AG04449 (cell line): ENCODE measurements around the gene SNN.

ENCODE experiments used
- CTCF ChIA-PET: fragments of 350-600 bp; formaldehyde crosslinking; extraction: SDS; loops from one replicate; lab custom pipeline; 2021; ENCODE audit warnings: antibody characterized with exemption; lab: Yijun Ruan, JAX
- POLR2A ChIA-PET: fragments of 400-600, 350-600 bp; formaldehyde crosslinking; extraction: SDS; loops from one replicate; lab custom pipeline; 2020; ENCODE audit warnings: antibody characterized with exemption, inconsistent platforms; lab: Yijun Ruan, JAX
- DNase-seq: peaks from one replicate; pipeline ENCODE4 v3.0.0-alpha.2; 2010; ENCODE audit warnings: low read depth, low spot score
- H3K4me3 ChIP-seq: 2 replicates; pipeline ENCODE4 v1.5.1; 2011; ENCODE audit warnings: low read depth, mild to moderate bottlenecking, control low read depth, low read length
- CTCF ChIP-seq: IDR thresholded peaks from one replicate; pipeline ENCODE4 v1.5.1; 2011; ENCODE audit warnings: mild to moderate bottlenecking, moderate library complexity, low read length, control low read depth, inconsistent platforms; ENCODE audit not compliant: insufficient read depth; ENCODE audit errors: missing control alignments

Gene SNN

GRCh38 chr16:11706180-11706742, 38.0 kb downstream of the SNN start:
- POLR2A ChIA-PET, result no interaction called here
- no peak overlapping the region for H3K4me3 ChIP-seq
- CTCF ChIA-PET, result interaction anchor here (0.9 to 2.7 kb wide), 3 partner anchors 92 to 334 kb away, joined by 4 to 11 read pairs (median 4); no protein-coding TSS in a partner anchor
- DNase-seq, result no peak
- TF ChIP-seq CTCF, result no peak

GRCh38 chr16:11707679-11708197, 39.5 kb downstream of the SNN start:
- CTCF ChIA-PET, result interaction anchor here (1.2 to 14.2 kb wide), 4 partner anchors 8 to 310 kb away, joined by 3 to 174 read pairs (median 83); no protein-coding TSS in a partner anchor
- TF ChIP-seq CTCF, result no peak

DNA sequence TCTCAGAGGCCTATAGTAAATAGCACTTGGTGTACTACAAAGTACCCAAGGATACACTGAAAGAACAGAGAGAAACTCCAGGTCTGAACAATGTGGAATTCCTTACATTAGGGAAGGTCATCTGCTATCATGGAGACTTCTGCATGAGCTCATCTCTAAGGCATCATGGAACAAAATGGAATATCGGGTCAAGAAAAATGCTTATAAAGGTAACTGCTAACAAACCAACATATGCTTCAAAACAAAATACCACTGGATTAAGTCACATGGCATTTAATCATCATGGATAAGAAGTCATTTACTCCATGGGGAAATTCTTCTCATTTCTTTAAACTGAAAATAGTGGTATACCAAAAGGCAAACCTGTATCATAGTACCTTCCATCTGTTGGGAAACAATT, 40.2 kb downstream of the SNN start:
- POLR2A ChIA-PET, result no interaction called here
- DNase-seq, result no peak
- CTCF ChIA-PET, result interaction anchor here (1.2 to 14.2 kb wide), 5 partner anchors 8 to 311 kb away, joined by 3 to 174 read pairs (median 5); no protein-coding TSS in a partner anchor
- H3K4me3 ChIP-seq, result no peak overlapping the region
- TF ChIP-seq CTCF, result no peak

More at GRCh38 chr16:11707679-11708197, 39.5 kb downstream of the SNN start:
- DNase-seq, result no peak
- no peak overlapping the region for H3K4me3 ChIP-seq
- POLR2A ChIA-PET, result no interaction called here

DNA sequence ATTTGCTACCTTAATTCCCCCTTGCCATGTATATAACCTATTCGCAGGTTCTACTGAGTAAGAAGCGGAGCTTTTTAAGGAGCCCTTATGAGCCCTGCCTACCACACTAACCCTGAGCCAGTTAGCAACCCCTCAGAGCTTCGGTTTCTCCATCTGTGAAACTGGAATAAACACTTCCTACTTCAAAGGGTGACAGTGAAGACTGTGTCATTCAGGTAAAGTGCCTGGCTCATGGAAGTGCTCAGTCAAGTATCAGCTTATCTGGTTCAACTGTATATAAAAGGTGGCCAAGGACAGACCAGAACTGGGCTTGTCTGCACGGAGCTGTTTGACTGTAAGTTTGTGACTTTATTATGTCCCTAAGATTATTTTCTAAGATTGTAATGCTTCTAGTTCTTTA, 43.4 kb downstream of the SNN start:
- ChIA-PET CTCF (interaction anchor here (0.6 to 14.2 kb wide), 12 partner anchors 11 to 748 kb away, joined by 3 to 174 read pairs (median 4); partner anchors contain the start of gene ZC3H7A), POLR2A (no interaction called here)
- TF ChIP-seq CTCF, result no peak
- H3K4me3 ChIP-seq, result no peak overlapping the region
- DNase-seq, result no peak

DNA sequence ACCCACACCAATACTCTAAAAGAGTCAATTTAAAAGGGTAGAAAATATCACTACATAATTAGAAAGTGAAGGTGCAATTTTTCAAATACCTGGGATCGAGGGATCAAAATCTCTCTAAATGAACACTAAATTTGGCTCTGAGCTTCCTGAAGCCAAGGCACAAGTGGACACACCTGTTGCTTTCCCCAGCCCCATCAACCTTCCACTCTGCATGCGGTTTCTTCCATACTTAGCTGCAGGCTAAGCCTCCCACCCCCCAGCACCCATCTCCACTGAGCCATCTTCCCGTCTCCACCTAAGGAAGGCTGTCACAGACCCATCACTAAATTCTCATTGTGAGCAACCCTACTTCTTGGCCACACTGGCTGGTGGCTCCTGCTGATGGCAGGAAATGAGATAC, 43.9 kb downstream of the SNN start:
- POLR2A ChIA-PET, result no interaction called here
- DNase-seq, result no peak
- CTCF ChIA-PET, result interaction anchor here (0.6 to 14.2 kb wide), 7 partner anchors 12 to 748 kb away, joined by 3 to 174 read pairs (median 17); no protein-coding TSS in a partner anchor
- no peak for TF ChIP-seq CTCF
- no peak overlapping the region for H3K4me3 ChIP-seq

- POLR2A ChIA-PET, result interaction anchor here (0.7 kb wide), 1 partner anchor 15 kb away, joined by 3 read pairs; no protein-coding TSS in a partner anchor
- no peak for TF ChIP-seq CTCF
- CTCF ChIA-PET, result interaction anchor here (0.6 to 14.2 kb wide), 26 partner anchors 8 to 753 kb away, joined by 3 to 174 read pairs (median 5); no protein-coding TSS in a partner anchor
- no peak overlapping the region for H3K4me3 ChIP-seq
- no peak for DNase-seq
These were observed 47.1 kb downstream of the SNN start for GRCh38 chr16:11715246-11715947.
